Central memory CD8-positive, alpha-beta T cell (primary cell): Measurements from ENCODE around the gene AP2M1.

Experiments used
- ATAC-seq: fragments of 150-1000 bp; cut with Tn5 transposase; replicated peaks from 2 replicates; pipeline ENCODE4 v1.10.0; 2022; ENCODE audit warnings: mild to moderate bottlenecking, moderate FRiP score, moderate number of reproducible peaks; ENCODE audit not compliant: poor library complexity, severe bottlenecking; ENCODE audit errors: extremely low read depth
- DNase-seq, 2 donors: peaks; one replicate each; pipeline ENCODE4 v3.0.0; 2021; ENCODE audit warnings: low spot score in 2 of 2
- H3K27ac Mint-ChIP-seq: one replicate; pipeline ENCODE4 v1.8.0; 2022; ENCODE audit warnings: low read depth, mild to moderate bottlenecking, moderate library complexity, mixed read lengths
- H3K27me3 Mint-ChIP-seq: one replicate; pipeline ENCODE4 v1.8.0; 2022; ENCODE audit warnings: mixed read lengths
- H3K36me3 Mint-ChIP-seq: one replicate; pipeline ENCODE4 v1.8.0; 2022; ENCODE audit warnings: mild to moderate bottlenecking, moderate library complexity, mixed read lengths; ENCODE audit not compliant: insufficient read depth
- H3K4me1 Mint-ChIP-seq: one replicate; pipeline ENCODE4 v1.8.0; 2022; ENCODE audit warnings: mixed read lengths
- H3K4me3 Mint-ChIP-seq: one replicate; pipeline ENCODE4 v1.8.0; 2022; ENCODE audit warnings: mild to moderate bottlenecking, moderate library complexity, mixed read lengths
- H3K9me3 Mint-ChIP-seq: one replicate; pipeline ENCODE4 v1.8.0; 2022; ENCODE audit warnings: mixed read lengths

The AP2M1 gene

GRCh38 chr3:184188080-184188479, 13.4 kb downstream of the AP2M1 start:
- H3K4me1 Mint-ChIP-seq: peaks cover 46% of the 10 kb centered on the region
- ATAC-seq: no peak
- H3K36me3 Mint-ChIP-seq: peaks cover 54% of the 10 kb centered on the region

GRCh38 chr3:184189421-184189820, 14.8 kb downstream of the AP2M1 start:
- H3K27ac Mint-ChIP-seq: no peak overlapping the region
- peaks cover 60% of the 10 kb centered on the region for H3K36me3 Mint-ChIP-seq

More at GRCh38 chr3:184188080-184188479, 13.4 kb downstream of the AP2M1 start:
- Mint-ChIP-seq H3K27ac (no peak overlapping the region), H3K4me3 (peak overlapping the region; percentile 89), H3K27me3 (no peaks in the 10 kb centered on the region), H3K9me3 (no peaks in the 10 kb centered on the region)
- DNase-seq: no peak

GRCh38 chr3:184192889-184193288, 18.2 kb downstream of the AP2M1 start:
- peaks cover 21% of the 10 kb centered on the region for H3K4me1 Mint-ChIP-seq
- no peak overlapping the region for H3K4me3 Mint-ChIP-seq
- peaks cover 54% of the 10 kb centered on the region for H3K36me3 Mint-ChIP-seq
- no peak overlapping the region for H3K27ac Mint-ChIP-seq
- no peak for ATAC-seq
- no peaks in the 10 kb centered on the region for H3K9me3 Mint-ChIP-seq
- DNase-seq: no peak
- no peaks in the 10 kb centered on the region for H3K27me3 Mint-ChIP-seq

More at GRCh38 chr3:184189421-184189820, 14.8 kb downstream of the AP2M1 start:
- Mint-ChIP-seq H3K4me1 (peaks cover 46% of the 10 kb centered on the region), H3K4me3 (no peak overlapping the region), H3K27me3 (no peaks in the 10 kb centered on the region), H3K9me3 (no peaks in the 10 kb centered on the region)
- no peak for ATAC-seq
- no peak for DNase-seq

GRCh38 chr3:184193991-184194539, 19.4 kb downstream of the AP2M1 start:
- Mint-ChIP-seq H3K27me3 (no peaks in the 10 kb centered on the region), H3K9me3 (no peaks in the 10 kb centered on the region), H3K36me3 (peaks cover 48% of the 10 kb centered on the region), H3K27ac (no peak overlapping the region), H3K4me3 (no peak overlapping the region), H3K4me1 (peaks cover 9% of the 10 kb centered on the region)
- ATAC-seq (no peak), DNase-seq (no peak)

GRCh38 chr3:184196536-184196935, 21.9 kb downstream of the AP2M1 start:
- Mint-ChIP-seq H3K4me1 (peaks cover 6% of the 10 kb centered on the region), H3K9me3 (no peaks in the 10 kb centered on the region), H3K27ac (no peak overlapping the region), H3K27me3 (no peaks in the 10 kb centered on the region), H3K36me3 (peaks cover 29% of the 10 kb centered on the region), H3K4me3 (no peak overlapping the region)
- no peak for ATAC-seq
- DNase-seq: no peak

GRCh38 chr3:184198509-184198908, 23.9 kb downstream of the AP2M1 start:
- Mint-ChIP-seq H3K4me3 (no peak overlapping the region), H3K9me3 (no peaks in the 10 kb centered on the region), H3K4me1 (no peaks in the 10 kb centered on the region), H3K27me3 (peaks cover 13% of the 10 kb centered on the region), H3K36me3 (peaks cover 10% of the 10 kb centered on the region), H3K27ac (no peak overlapping the region)
- ATAC-seq (no peak), DNase-seq (no peak)

- Mint-ChIP-seq H3K4me3 (no peak overlapping the region), H3K9me3 (no peaks in the 10 kb centered on the region), H3K27ac (no peak overlapping the region), H3K27me3 (peaks cover 31% of the 10 kb centered on the region), H3K4me1 (no peaks in the 10 kb centered on the region), H3K36me3 (no peaks in the 10 kb centered on the region)
- ATAC-seq (no peak), DNase-seq (no peak)
These were observed 26.2 kb downstream of the AP2M1 start for GRCh38 chr3:184200825-184201224.

- Mint-ChIP-seq H3K27ac (no peak overlapping the region), H3K27me3 (peaks cover 51% of the 10 kb centered on the region), H3K4me1 (no peaks in the 10 kb centered on the region), H3K36me3 (no peaks in the 10 kb centered on the region), H3K9me3 (no peaks in the 10 kb centered on the region), H3K4me3 (no peak overlapping the region)
- no peak for DNase-seq
- ATAC-seq: no peak
These were observed 28.9 kb downstream of the AP2M1 start for GRCh38 chr3:184203526-184203925.

GRCh38 chr3:184209146-184209923, 34.7 kb downstream of the AP2M1 start:
- DNase-seq (no peak), ATAC-seq (no peak)
- H3K36me3 Mint-ChIP-seq: no peaks in the 10 kb centered on the region
- H3K27ac Mint-ChIP-seq: no peak overlapping the region
- H3K9me3 Mint-ChIP-seq: no peaks in the 10 kb centered on the region
- H3K4me3 Mint-ChIP-seq: no peak overlapping the region
- H3K27me3 Mint-ChIP-seq: peaks cover 30% of the 10 kb centered on the region
- H3K4me1 Mint-ChIP-seq: no peaks in the 10 kb centered on the region

- no peak for ATAC-seq
- peaks cover 16% of the 10 kb centered on the region for H3K27me3 Mint-ChIP-seq
- no peak for DNase-seq
- H3K36me3 Mint-ChIP-seq: no peaks in the 10 kb centered on the region
- no peaks in the 10 kb centered on the region for H3K4me1 Mint-ChIP-seq
- H3K27ac Mint-ChIP-seq: no peak overlapping the region
- H3K9me3 Mint-ChIP-seq: no peaks in the 10 kb centered on the region
- H3K4me3 Mint-ChIP-seq: no peak overlapping the region
These were observed 36.6 kb downstream of the AP2M1 start for GRCh38 chr3:184211297-184211696.

- Mint-ChIP-seq H3K36me3 (no peaks in the 10 kb centered on the region), H3K9me3 (no peaks in the 10 kb centered on the region), H3K4me1 (no peaks in the 10 kb centered on the region), H3K27me3 (peaks cover 11% of the 10 kb centered on the region), H3K4me3 (no peak overlapping the region), H3K27ac (no peak overlapping the region)
- DNase-seq (no peak), ATAC-seq (no peak)
These were observed 37.1 kb downstream of the AP2M1 start for GRCh38 chr3:184211718-184212117.

GRCh38 chr3:184218814-184219213, 44.2 kb downstream of the AP2M1 start:
- no peaks in the 10 kb centered on the region for H3K9me3 Mint-ChIP-seq
- ATAC-seq: no peak
- no peak overlapping the region for H3K4me3 Mint-ChIP-seq
- DNase-seq: no peak
- H3K27ac Mint-ChIP-seq: no peak overlapping the region
- H3K36me3 Mint-ChIP-seq: peaks cover 2% of the 10 kb centered on the region
- no peaks in the 10 kb centered on the region for H3K4me1 Mint-ChIP-seq
- peaks cover 20% of the 10 kb centered on the region for H3K27me3 Mint-ChIP-seq

- no peaks in the 10 kb centered on the region for H3K4me1 Mint-ChIP-seq
- peaks cover 2% of the 10 kb centered on the region for H3K36me3 Mint-ChIP-seq
These were observed 47.9 kb downstream of the AP2M1 start for GRCh38 chr3:184222521-184222920.

More at GRCh38 chr3:184222521-184222920, 47.9 kb downstream of the AP2M1 start:
- Mint-ChIP-seq H3K27ac (no peak overlapping the region), H3K4me3 (no peak overlapping the region), H3K27me3 (peaks cover 48% of the 10 kb centered on the region), H3K9me3 (no peaks in the 10 kb centered on the region)
- ATAC-seq: no peak
- no peak for DNase-seq
